Activated CD8-positive, alpha-beta memory T cell treated with anti-CD3 and anti-CD28 coated beads, Interleukin-2, amount 50 U/mL, for 48 hours (primary cell): ENCODE data around the gene BRCA2.

Experiments
- DNase-seq: peaks from one replicate; pipeline ENCODE4 v3.0.0-alpha.2; 2020

Gene BRCA2

GRCh38 chr13:32429433-32429909 lies 114.2 kb downstream of the BRCA2 start:
- no peak for DNase-seq

DNA sequence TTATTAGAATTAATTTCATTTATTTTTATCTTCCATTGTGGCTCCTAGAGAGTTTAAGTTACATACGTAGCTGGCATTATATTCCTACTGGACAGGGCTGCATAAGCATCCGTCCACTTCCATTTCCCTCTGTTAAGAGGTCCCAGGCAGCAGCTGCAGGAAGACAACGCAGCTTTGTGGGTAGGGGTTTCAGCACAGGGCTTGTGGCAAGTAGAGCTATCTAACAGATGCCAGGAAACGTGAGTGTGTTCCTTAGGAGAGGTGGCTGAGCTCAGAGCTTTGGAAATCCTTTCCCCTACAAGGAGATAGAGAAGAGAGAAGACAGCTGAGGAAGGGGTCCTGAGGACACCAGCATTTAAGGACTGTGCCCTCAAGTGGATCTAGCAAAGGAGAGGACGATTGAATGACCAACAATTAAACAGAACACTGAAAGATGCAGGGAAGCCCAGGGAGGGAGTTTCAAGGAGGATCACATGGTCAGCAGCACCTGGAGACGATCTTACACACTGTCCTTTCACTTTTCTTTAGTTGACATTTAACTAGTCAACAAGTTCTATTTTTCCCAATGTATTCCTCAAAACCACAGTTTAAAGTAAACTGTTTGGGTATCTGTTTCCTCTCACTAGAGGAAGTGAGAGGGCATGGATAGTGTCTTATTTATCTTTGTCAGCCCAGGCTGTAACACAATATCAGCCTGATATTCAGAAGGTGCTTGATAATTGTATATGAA lies 114.9 kb downstream of the BRCA2 start:
- no peak for DNase-seq

DNA sequence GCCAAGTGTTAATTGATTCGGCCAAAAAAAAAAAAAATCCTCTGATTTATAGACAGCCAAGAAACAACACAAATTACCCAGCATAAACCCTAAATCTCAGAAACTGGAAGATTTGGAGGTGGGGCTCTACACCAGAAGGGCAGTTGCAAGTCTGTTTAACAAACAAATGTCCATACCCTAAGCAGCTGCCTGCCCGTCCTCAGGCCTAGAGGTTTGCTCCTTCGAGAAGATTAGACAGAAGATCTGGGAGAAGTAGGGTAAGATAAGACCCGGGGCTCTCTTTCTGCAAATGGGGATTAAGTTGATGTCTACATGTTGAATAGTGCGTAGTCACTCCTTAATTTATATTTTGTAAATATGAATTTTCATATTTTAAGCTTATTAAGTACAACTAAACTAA lies 116.1 kb downstream of the BRCA2 start:
- no peak for DNase-seq

DNA sequence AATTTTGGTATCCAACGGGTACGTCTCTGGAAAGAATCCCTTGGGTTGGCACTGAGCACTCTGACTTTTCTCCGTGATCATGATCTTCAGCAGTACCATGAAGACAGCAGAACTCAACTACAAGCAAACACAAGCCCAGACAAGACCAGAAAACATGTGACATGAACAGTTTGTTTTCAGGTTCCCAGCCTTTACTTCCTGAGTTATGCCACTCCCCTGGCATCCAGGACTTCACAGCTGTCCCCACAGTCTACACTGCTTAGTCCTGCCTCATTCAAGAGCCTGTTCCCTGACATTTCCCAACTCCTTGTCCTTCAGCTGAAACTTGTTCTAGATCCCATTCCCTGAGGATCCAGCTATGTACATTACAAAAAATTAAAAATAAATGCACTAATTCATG lies 117.5 kb downstream of the BRCA2 start:
- DNase-seq: no peak

DNA sequence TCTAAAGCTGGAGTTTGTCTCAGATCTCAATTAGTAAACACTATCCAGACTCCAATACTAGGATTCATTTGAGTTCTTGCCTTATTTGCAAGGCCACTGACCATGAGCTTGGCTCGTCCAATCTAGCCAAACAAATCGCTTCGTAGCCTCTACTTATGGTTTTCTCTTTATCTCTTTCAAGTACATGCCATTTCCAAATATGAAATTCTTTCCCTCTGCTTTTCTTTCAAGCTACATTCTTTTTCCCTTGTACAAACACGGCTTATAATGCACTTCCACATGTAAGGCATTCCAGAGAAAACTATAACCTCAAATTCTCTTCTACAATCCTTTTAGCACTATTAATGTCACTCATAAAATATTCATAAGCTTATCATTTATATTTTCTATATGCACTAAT lies 123.6 kb downstream of the BRCA2 start:
- DNase-seq: no peak

DNA sequence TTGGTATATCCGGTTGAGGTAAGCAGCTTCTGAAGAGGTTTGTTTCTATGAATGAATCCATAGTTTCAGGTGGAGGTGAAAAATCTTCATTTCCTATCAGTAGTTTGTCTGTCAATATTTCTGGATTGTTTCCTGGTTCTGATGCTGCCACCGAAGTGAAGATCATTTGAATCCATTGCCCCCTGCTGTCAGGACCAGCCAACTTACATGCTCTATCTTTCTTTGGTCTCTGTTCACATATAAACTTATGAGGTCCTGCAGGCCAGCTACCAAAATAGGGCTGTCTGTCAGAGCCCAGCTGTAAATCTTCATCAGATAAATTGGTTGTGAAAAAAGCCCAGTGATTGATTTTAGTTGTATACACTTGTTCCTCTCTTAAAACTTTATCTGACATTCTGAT lies 127.8 kb downstream of the BRCA2 start:
- DNase-seq: no peak

DNA sequence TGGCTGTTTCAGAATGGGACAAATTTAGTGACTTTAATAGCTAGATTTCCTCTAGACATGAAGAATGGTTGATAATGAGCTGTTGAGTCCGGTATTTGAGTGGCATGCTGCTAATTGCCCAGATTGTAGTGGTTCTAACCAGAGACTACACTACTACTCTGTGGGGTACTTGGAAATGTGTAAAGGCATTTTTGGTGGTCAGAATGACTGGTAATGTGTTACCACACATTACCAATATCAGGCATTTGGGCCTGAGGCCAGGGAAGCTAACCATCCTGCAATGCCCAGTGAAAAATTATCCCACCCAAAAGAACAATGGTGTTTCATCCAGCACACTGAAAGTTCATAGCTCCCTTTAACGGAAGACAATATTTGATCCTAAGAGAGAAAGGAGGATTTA lies 130.2 kb downstream of the BRCA2 start:
- DNase-seq: no peak

DNA sequence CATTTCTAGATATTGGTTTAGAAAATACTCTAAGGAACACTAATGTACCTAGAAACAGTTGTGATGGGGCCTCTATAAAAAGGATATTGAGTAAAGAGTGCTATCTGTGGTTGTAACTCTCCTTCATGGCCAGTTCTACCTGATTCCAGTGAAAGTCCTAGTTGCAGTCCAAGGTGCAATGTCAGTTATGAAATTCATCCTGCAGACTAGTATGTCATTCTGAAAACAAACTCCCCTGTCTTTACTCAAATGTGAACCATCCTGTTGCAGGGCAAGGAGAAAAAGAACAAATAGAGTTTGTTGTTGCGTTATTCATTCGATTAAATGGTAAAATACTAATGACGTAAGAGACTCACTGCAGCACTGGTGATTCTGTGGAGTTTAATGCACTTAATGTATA lies 130.9 kb downstream of the BRCA2 start:
- no peak for DNase-seq

DNA sequence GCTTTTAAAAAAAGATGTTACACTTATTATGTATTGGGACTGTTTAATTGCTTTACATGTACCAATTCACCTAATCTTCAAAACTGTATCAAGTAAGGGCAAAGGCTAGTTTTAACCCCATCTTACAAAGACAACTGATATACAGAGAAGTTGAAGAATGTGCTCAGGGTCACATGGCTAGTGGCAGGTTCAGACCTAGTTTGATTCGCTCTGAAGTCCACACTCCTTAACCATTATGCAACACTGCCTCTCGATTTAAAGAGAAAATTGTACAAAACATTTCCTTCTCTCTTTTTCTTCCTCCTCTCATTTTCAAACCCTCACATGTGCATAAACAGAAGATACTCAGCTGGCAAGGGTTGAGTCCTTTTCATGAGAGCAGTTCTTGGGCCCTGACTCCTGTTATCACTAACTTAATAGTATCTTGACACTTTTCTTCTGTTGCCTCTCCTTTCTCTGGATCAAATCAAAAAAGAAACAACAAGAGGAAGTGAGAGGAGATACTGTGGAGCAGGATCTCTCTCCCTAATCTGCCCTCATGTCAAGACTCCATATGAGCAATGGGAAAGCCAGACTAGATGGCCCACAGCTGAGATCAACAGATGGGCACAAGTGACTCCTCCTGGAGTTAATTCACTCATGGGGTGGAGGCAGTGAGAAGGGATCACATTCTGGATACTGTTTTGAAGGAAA lies 131.6 kb downstream of the BRCA2 start:
- DNase-seq: no peak

GRCh38 chr13:32447894-32448623 lies 132.8 kb downstream of the BRCA2 start:
- DNase-seq: no peak

- DNase-seq: no peak
Observed at GRCh38 chr13:32448972-32449371, 133.7 kb downstream of the BRCA2 start.
